GM12878 (cell line): Measurements from ENCODE around the gene NXNL1. TPM values are rescaled to one million over a fixed set of nuclear protein-coding genes. Genes with fewer than 3 reads are reported as not detected.
A peak's percentile ranks its signal among the peaks of the same experiment; 100 is the strongest.

Source experiments
- ASH2L ChIP-seq: fragments of 300-600, 200-600 bp; sonication (generic); IDR thresholded peaks from 2 replicates; pipeline ENCODE4 v1.6.1; 2017; ENCODE audit warnings: low read depth, mild to moderate bottlenecking, borderline replicate concordance
- EP300 ChIP-seq, 2 experiments: fragments of 150-350 bp in 1 of 2; IDR thresholded peaks; 2 replicates each; pipeline ENCODE4 v1.6.1; 2011 to 2012; ENCODE audit warnings: low read depth in 2 of 2, low read length in 2 of 2, borderline replicate concordance in 1 of 2, improper control_type of control experiment in 1 of 2, inconsistent platforms in 1 of 2; ENCODE audit not compliant: control insufficient read depth in 1 of 2
- ESRRA ChIP-seq: IDR thresholded peaks from 2 replicates; pipeline ENCODE4 v1.6.1; 2012; ENCODE audit warnings: mild to moderate bottlenecking, low read length, improper control_type of control experiment
- GABPA ChIP-seq: IDR thresholded peaks from 2 replicates; pipeline ENCODE4 v1.6.1; 2014; ENCODE audit warnings: antibody characterized with exemption, low read depth, mild to moderate bottlenecking, inconsistent platforms
- KDM1A ChIP-seq: fragments of 200-600 bp; sonication (generic); IDR thresholded peaks from 2 replicates; pipeline ENCODE4 v1.6.1; 2016; ENCODE audit warnings: borderline replicate concordance
- KLF5 ChIP-seq: fragments of 450-650 bp; IDR thresholded peaks from 2 replicates; pipeline ENCODE4 v1.6.1; 2014; ENCODE audit warnings: mild to moderate bottlenecking; ENCODE audit not compliant: partially characterized antibody
- LARP7 ChIP-seq: fragments of 450-650 bp; IDR thresholded peaks from 2 replicates; pipeline ENCODE4 v1.6.1; 2017; ENCODE audit warnings: mild to moderate bottlenecking
- MEF2A ChIP-seq: IDR thresholded peaks from 2 replicates; pipeline ENCODE4 v1.6.1; 2011; ENCODE audit warnings: low read depth, mild to moderate bottlenecking, low read length, moderate library complexity; ENCODE audit not compliant: insufficient read depth
- MTA3 ChIP-seq: IDR thresholded peaks from 2 replicates; pipeline ENCODE4 v1.6.1; 2012; ENCODE audit warnings: low read length, inconsistent platforms, borderline replicate concordance
- NBN ChIP-seq: fragments of 450-650 bp; IDR thresholded peaks from 2 replicates; pipeline ENCODE4 v1.6.1; 2016
- NFIC ChIP-seq: IDR thresholded peaks from 2 replicates; pipeline ENCODE4 v1.6.1; 2012; ENCODE audit warnings: low read depth, mild to moderate bottlenecking, inconsistent platforms, low read length, moderate library complexity
- NR2F1 ChIP-seq: fragments of 450-650 bp; conservative IDR thresholded peaks from 2 replicates; pipeline ENCODE4 v1.6.1; 2017; ENCODE audit warnings: mild to moderate bottlenecking
- PAX8 ChIP-seq: fragments of 450-650 bp; IDR thresholded peaks from 2 replicates; pipeline ENCODE4 v1.6.1; 2017; ENCODE audit warnings: mild to moderate bottlenecking, moderate library complexity
- PML ChIP-seq: IDR thresholded peaks from 2 replicates; pipeline ENCODE4 v1.6.1; 2012; ENCODE audit warnings: low read length, inconsistent platforms
- RAD51 ChIP-seq: fragments of 450-650 bp; IDR thresholded peaks from 2 replicates; pipeline ENCODE4 v1.6.1; 2016; ENCODE audit warnings: moderate library complexity, mild to moderate bottlenecking, inconsistent platforms
- RBBP5 ChIP-seq: fragments of 200-600 bp; sonication (generic); conservative IDR thresholded peaks from 2 replicates; pipeline ENCODE4 v1.6.1; 2016
- RFX5 ChIP-seq: IDR thresholded peaks from 2 replicates; pipeline ENCODE4 v1.6.1; 2011; ENCODE audit warnings: low read depth, low read length, improper control_type of control experiment
- TCF3 ChIP-seq: IDR thresholded peaks from 2 replicates; pipeline ENCODE4 v1.6.1; 2012; ENCODE audit warnings: low read depth, mild to moderate bottlenecking, low read length, borderline replicate concordance; ENCODE audit not compliant: insufficient read depth
- TCF7 ChIP-seq: IDR thresholded peaks from 2 replicates; pipeline ENCODE4 v1.6.1; 2014; ENCODE audit warnings: antibody characterized with exemption, borderline replicate concordance
- WRNIP1 ChIP-seq: IDR thresholded peaks from 2 replicates; pipeline ENCODE4 v1.6.1; 2011; ENCODE audit warnings: low read depth, low read length, improper control_type of control experiment, borderline replicate concordance
- polyA plus RNA-seq, 11 experiments: library from polyadenylated mRNA; depleted of rRNA in 4 of 11; unstranded in 6 of 11; stranded (reverse) in 5 of 11; fragments of >200 nt; fragmentation: Nextera tagmentation in 4 of 11; fragmentation: Illumina TruSeq in 1 of 11; extraction: Ambion mirVana in 4 of 11; extraction: Trizol in 1 of 11; gene quantifications; 1 replicate in 1 of 11; 2 replicates in 10 of 11; pipeline versions ENCODE4 v1.2.1 to v1.2.3, GENCODE V29; 2011 to 2016; ENCODE audit warnings: inconsistent platforms in 2 of 11, missing spikeins in 2 of 11, low read depth in 1 of 11
- total RNA-seq, 4 experiments: library from RNA; depleted of rRNA in 3 of 4; stranded (reverse); fragments of >200 nt in 3 of 4; fragmentation: Illumina TruSeq in 1 of 4; extraction: Trizol in 1 of 4; gene quantifications; 2 replicates each; pipeline versions ENCODE4 v1.2.1 to v1.2.3, GENCODE V29; 2013 to 2021
- TF ChIP-seq, protein P1 (sequence below): IDR thresholded peaks from 2 replicates; pipeline ENCODE4 v1.6.1; 2011; ENCODE audit warnings: mild to moderate bottlenecking, low read depth, low read length, moderate library complexity; ENCODE audit not compliant: insufficient replicate concordance
- TF ChIP-seq, protein P2 (sequence below): fragments of 150-350 bp; IDR thresholded peaks from 2 replicates; pipeline ENCODE4 v1.6.1; 2014; ENCODE audit warnings: mild to moderate bottlenecking, low read depth, low read length
- TF ChIP-seq, protein P3 (sequence below): fragments of 450-650 bp; IDR thresholded peaks from 2 replicates; pipeline ENCODE4 v1.6.1; 2016; ENCODE audit warnings: mild to moderate bottlenecking
- TF ChIP-seq, protein P4 (sequence below): IDR thresholded peaks from 2 replicates; pipeline ENCODE4 v1.6.1; 2012; ENCODE audit warnings: low read length, inconsistent platforms
- TF ChIP-seq, protein P5 (sequence below), 3 experiments: IDR thresholded peaks in 2 of 3; conservative IDR thresholded peaks in 1 of 3; 2 replicates each; pipeline ENCODE4 v1.5.1; 2011; ENCODE audit warnings: low read depth in 3 of 3, low read length in 3 of 3, mild to moderate bottlenecking in 3 of 3, control low read depth in 2 of 3, moderate library complexity in 2 of 3, inconsistent platforms in 1 of 3, mixed read lengths in 1 of 3; ENCODE audit not compliant: control insufficient read depth in 2 of 3, insufficient read depth in 1 of 3; ENCODE audit errors: extremely low read depth in 1 of 3

Gene NXNL1
- total and polyA plus RNA-seq, 10 of the 15 experiments (the other 5 are each of a cell fraction or from before 2014, with no cell fraction given), result not detected

DNA sequence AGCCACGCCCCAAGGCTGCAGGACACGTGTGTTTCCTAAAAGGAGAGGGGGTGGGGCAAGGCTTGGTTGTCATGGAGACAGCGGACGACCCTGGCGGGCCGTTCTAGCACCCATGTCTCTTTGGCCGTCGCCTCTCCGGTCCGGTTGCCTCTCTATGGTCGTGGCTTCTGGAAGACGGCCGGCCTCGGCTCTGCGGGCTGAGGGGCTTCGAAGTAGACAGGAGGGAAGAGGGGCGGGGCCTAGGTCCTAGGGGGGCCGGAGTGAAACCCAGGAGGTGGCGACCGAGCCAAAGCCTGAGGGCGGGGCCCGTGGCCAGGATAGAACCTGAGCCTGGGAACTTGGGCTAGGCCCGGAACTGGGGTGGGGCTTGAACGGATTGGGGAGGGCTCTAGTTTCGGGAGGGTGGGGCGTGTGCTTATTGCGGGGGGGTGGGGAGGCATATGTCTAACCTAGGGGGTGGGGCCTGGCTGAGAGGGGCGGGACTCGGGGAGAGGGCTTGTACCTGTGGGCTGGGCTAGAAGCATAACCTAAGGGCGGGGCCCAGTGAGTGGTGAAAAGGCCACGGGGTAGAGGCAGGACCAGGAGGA is 8.8 kb upstream of the NXNL1 start (continued):
- 0 out of 2 replicates have a peak, but pooled peaks have one; percentile 41 for TF ChIP-seq NBN
- TF ChIP-seq, protein P1, sequence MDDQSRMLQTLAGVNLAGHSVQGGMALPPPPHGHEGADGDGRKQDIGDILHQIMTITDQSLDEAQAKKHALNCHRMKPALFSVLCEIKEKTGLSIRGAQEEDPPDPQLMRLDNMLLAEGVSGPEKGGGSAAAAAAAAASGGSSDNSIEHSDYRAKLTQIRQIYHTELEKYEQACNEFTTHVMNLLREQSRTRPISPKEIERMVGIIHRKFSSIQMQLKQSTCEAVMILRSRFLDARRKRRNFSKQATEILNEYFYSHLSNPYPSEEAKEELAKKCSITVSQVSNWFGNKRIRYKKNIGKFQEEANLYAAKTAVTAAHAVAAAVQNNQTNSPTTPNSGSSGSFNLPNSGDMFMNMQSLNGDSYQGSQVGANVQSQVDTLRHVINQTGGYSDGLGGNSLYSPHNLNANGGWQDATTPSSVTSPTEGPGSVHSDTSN, result no peak
- TF ChIP-seq KLF5, result peak; percentile 51
- TF ChIP-seq RAD51, result peak; percentile 67; the same call in 1 of the 2 replicates
- TF ChIP-seq, protein P2, sequence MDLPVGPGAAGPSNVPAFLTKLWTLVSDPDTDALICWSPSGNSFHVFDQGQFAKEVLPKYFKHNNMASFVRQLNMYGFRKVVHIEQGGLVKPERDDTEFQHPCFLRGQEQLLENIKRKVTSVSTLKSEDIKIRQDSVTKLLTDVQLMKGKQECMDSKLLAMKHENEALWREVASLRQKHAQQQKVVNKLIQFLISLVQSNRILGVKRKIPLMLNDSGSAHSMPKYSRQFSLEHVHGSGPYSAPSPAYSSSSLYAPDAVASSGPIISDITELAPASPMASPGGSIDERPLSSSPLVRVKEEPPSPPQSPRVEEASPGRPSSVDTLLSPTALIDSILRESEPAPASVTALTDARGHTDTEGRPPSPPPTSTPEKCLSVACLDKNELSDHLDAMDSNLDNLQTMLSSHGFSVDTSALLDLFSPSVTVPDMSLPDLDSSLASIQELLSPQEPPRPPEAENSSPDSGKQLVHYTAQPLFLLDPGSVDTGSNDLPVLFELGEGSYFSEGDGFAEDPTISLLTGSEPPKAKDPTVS, result no peak
- TF ChIP-seq TCF7, result no peak
- TF ChIP-seq GABPA, result no peak
- TF ChIP-seq NFIC, result no peak
- TF ChIP-seq, protein P3, sequence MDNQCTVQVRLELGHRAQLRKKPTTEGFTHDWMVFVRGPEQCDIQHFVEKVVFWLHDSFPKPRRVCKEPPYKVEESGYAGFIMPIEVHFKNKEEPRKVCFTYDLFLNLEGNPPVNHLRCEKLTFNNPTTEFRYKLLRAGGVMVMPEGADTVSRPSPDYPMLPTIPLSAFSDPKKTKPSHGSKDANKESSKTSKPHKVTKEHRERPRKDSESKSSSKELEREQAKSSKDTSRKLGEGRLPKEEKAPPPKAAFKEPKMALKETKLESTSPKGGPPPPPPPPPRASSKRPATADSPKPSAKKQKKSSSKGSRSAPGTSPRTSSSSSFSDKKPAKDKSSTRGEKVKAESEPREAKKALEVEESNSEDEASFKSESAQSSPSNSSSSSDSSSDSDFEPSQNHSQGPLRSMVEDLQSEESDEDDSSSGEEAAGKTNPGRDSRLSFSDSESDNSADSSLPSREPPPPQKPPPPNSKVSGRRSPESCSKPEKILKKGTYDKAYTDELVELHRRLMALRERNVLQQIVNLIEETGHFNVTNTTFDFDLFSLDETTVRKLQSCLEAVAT, result 0 out of 2 replicates have a peak, but pooled peaks have one; percentile 51
- TF ChIP-seq PAX8, result no peak
- no peak for TF ChIP-seq NR2F1
- no peak for TF ChIP-seq KDM1A
- TF ChIP-seq EP300 (IDR thresholded peaks at IDR 0.05; ENCODE audit: borderline replicate concordance in 1 of 2, control insufficient read depth in 1 of 2, low read depth in 2 of 2, low read length in 2 of 2), result no peak
- no peak for TF ChIP-seq MTA3
- TF ChIP-seq PML, result no peak
- TF ChIP-seq ESRRA, result no peak
- TF ChIP-seq RBBP5, result no peak
- TF ChIP-seq, protein P4, sequence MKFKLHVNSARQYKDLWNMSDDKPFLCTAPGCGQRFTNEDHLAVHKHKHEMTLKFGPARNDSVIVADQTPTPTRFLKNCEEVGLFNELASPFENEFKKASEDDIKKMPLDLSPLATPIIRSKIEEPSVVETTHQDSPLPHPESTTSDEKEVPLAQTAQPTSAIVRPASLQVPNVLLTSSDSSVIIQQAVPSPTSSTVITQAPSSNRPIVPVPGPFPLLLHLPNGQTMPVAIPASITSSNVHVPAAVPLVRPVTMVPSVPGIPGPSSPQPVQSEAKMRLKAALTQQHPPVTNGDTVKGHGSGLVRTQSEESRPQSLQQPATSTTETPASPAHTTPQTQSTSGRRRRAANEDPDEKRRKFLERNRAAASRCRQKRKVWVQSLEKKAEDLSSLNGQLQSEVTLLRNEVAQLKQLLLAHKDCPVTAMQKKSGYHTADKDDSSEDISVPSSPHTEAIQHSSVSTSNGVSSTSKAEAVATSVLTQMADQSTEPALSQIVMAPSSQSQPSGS, result no peak
- TF ChIP-seq LARP7, result no peak
- TF ChIP-seq, protein P5, sequence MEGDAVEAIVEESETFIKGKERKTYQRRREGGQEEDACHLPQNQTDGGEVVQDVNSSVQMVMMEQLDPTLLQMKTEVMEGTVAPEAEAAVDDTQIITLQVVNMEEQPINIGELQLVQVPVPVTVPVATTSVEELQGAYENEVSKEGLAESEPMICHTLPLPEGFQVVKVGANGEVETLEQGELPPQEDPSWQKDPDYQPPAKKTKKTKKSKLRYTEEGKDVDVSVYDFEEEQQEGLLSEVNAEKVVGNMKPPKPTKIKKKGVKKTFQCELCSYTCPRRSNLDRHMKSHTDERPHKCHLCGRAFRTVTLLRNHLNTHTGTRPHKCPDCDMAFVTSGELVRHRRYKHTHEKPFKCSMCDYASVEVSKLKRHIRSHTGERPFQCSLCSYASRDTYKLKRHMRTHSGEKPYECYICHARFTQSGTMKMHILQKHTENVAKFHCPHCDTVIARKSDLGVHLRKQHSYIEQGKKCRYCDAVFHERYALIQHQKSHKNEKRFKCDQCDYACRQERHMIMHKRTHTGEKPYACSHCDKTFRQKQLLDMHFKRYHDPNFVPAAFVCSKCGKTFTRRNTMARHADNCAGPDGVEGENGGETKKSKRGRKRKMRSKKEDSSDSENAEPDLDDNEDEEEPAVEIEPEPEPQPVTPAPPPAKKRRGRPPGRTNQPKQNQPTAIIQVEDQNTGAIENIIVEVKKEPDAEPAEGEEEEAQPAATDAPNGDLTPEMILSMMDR (IDR thresholded peaks at IDR 0.05 in 2 of 3, conservative IDR thresholded peaks at IDR 0.05 in 1 of 3; ENCODE audit: control insufficient read depth in 2 of 3, extremely low read depth in 1 of 3, insufficient read depth in 1 of 3, low read depth in 3 of 3, low read length in 3 of 3), result no peak
- TF ChIP-seq MEF2A, result no peak
- no peak for TF ChIP-seq RFX5
- no peak for TF ChIP-seq WRNIP1
- 0 out of 2 replicates have a peak, but pooled peaks have one; percentile 37 for TF ChIP-seq ASH2L
- no peak for TF ChIP-seq TCF3
